Sigmoid colon (tissue), 7 donors: ENCODE results near the gene PRRT3. TPM values are rescaled to one million over a fixed set of nuclear protein-coding genes. Genes with fewer than 3 reads are reported as not detected.
"Not testable (repeated sequence)": the region's sequence is repeated elsewhere in the genome, so short reads cannot be mapped to it uniquely, and the experiment has no call there.

Source experiments
- DNase-seq: peaks from one replicate; pipeline ENCODE4 v3.0.0-alpha.2; 2019
- H3K27ac ChIP-seq, 4 donors: fragments of 200-600 bp; sonication (generic); one replicate each; pipeline ENCODE4 v1.5.1; 2016 to 2019; ENCODE audit warnings: mild to moderate bottlenecking in 1 of 4
- H3K27me3 ChIP-seq, 3 donors: fragments of 200-600 bp; sonication (generic); one replicate each; pipeline ENCODE4 v1.5.1; 2019; ENCODE audit warnings: mild to moderate bottlenecking in 1 of 3
- H3K36me3 ChIP-seq, 4 donors: fragments of 200-600 bp; sonication (generic); one replicate each; pipeline ENCODE4 v1.5.1; 2016 to 2019
- H3K4me1 ChIP-seq, 4 donors: fragments of 200-600 bp; sonication (generic); one replicate each; pipeline ENCODE4 v1.5.1; 2017 to 2019
- H3K4me3 ChIP-seq, 4 donors: fragments of 200-600 bp; sonication (generic); one replicate each; pipeline ENCODE4 v1.5.1; 2017 to 2019; ENCODE audit warnings: mild to moderate bottlenecking in 2 of 4, moderate library complexity in 1 of 4
- H3K9me3 ChIP-seq, 4 donors: fragments of 200-600 bp in 3 of 4; sonication (generic) in 3 of 4; one replicate each; pipeline versions ENCODE4 v1.5.1 to v1.6.1; 2013 to 2019
- CTCF ChIP-seq, 4 experiments: fragments of 450-650 bp in 3 of 4; fragments of 200-600 bp in 1 of 4; IDR thresholded peaks; one replicate each; pipeline ENCODE4 v1.5.1; 2016 to 2019; ENCODE audit warnings: antibody characterized with exemption in 4 of 4, mild to moderate bottlenecking in 3 of 4, moderate library complexity in 2 of 4
- EP300 ChIP-seq, 4 donors: sonication (generic); formaldehyde crosslinking; IDR thresholded peaks; one replicate each; pipeline ENCODE4 v1.6.1; 2017; ENCODE audit warnings: antibody characterized with exemption in 4 of 4
- POLR2A ChIP-seq, 2 donors: fragments of 450-650 bp; IDR thresholded peaks; one replicate each; pipeline ENCODE4 v1.6.1; 2016; ENCODE audit warnings: antibody characterized with exemption in 2 of 2, mild to moderate bottlenecking in 2 of 2, moderate library complexity in 2 of 2
- POLR2AphosphoS5 ChIP-seq, 4 donors: sonication (generic); formaldehyde crosslinking; IDR thresholded peaks; one replicate each; pipeline ENCODE4 v1.6.1; 2017; ENCODE audit warnings: antibody characterized with exemption in 4 of 4
- WGBS, 2 donors: extraction: QIAGEN DNeasy Blood & Tissue Kit; methylation state at CpG; one replicate each; pipeline ENCODE4 v1.1.7; 2013; 5-methylcytosine and 5-hydroxymethylcytosine counted together
- intact Hi-C: fragments of 100-400 bp; cut with DNase I; formaldehyde crosslinking; loops from one replicate; pipeline ENCODE4 v1.15.1; 2023
- polyA plus RNA-seq, 3 donors: library from polyadenylated mRNA; stranded (reverse); fragments of 200-250 nt; gene quantifications; one replicate each; pipeline ENCODE4 v1.2.3, GENCODE V29; 2013
- total RNA-seq, 4 donors: library from RNA; depleted of rRNA; stranded (reverse); fragments of >200 nt; gene quantifications; one replicate each; pipeline ENCODE4 v1.1.0, GENCODE V29; 2016
- donor health status: healthy with polysubstance abuse.
- donor health status: Bipolar disorder and iron deficiency.
- donor health status: healthy.

PRRT3 gene
- total and polyA plus RNA-seq, 7 donors, result 0.46 to 2.6 (median 1.5) TPM

- no peak for DNase-seq
- Histone ChIP-seq H3K27me3 (no peaks in the 10 kb centered on the region), H3K4me1 (peaks cover 0 to 11% (median 6%) of the 10 kb centered on the region in 4 donors), H3K27ac (no peak overlapping the region), H3K9me3 (no peaks in the 10 kb centered on the region), H3K36me3 (peaks cover 7 to 50% (median 21%) of the 10 kb centered on the region in 4 donors), H3K4me3 (no peak overlapping the region)
- 97 to 98% methylated on average over 10 of the region's 10 CpGs for WGBS, 2 donors
- intact Hi-C loops, result no loop called here
- TF ChIP-seq CTCF (IDR thresholded peaks at IDR 0.05) (no peak), EP300 (IDR thresholded peaks at IDR 0.05) (no peak), POLR2AphosphoS5 (IDR thresholded peaks at IDR 0.05) (no peak), POLR2A (IDR thresholded peaks at IDR 0.05) (no peak)
Observed at GRCh38 chr3:9940746-9941145, 11.5 kb downstream of the PRRT3 start.

- H3K9me3 ChIP-seq, H3K27ac ChIP-seq, intact Hi-C loops, H3K4me3 ChIP-seq, DNase-seq, H3K27me3 ChIP-seq: not testable (repeated sequence)
- H3K4me1 ChIP-seq, result peaks cover 0 to 14% (median 12%) of the 10 kb centered on the region in 4 donors
- peaks cover 7 to 50% (median 21%) of the 10 kb centered on the region in 4 donors for H3K36me3 ChIP-seq
- WGBS, 2 donors, result 97% methylated on average over 32 of the region's 32 CpGs
Observed at GRCh38 chr3:9939906-9940305, 12.3 kb downstream of the PRRT3 start.

- Histone ChIP-seq H3K27me3 (no peaks in the 10 kb centered on the region), H3K4me1 (peaks cover 0 to 22% (median 21%) of the 10 kb centered on the region in 4 donors), H3K9me3 (no peaks in the 10 kb centered on the region), H3K36me3 (peaks cover 7 to 45% (median 18%) of the 10 kb centered on the region in 4 donors), H3K27ac (no peak overlapping the region), H3K4me3 (no peak overlapping the region)
- intact Hi-C loops, result no loop called here
- DNase-seq, result no peak
- WGBS, 2 donors, result 95% methylated on average over 2 of the region's 2 CpGs
- TF ChIP-seq CTCF (IDR thresholded peaks at IDR 0.05) (no peak), POLR2A (IDR thresholded peaks at IDR 0.05) (no peak), EP300 (IDR thresholded peaks at IDR 0.05) (no peak), POLR2AphosphoS5 (IDR thresholded peaks at IDR 0.05) (no peak)
Observed at GRCh38 chr3:9938966-9939365, 13.2 kb downstream of the PRRT3 start.

GRCh38 chr3:9937486-9938238 lies 14.5 kb downstream of the PRRT3 start:
- Histone ChIP-seq H3K27me3 (no peaks in the 10 kb centered on the region), H3K4me3 (no peak overlapping the region), H3K4me1 (peaks cover 0 to 30% (median 27%) of the 10 kb centered on the region in 4 donors), H3K36me3 (peaks cover 7 to 34% (median 18%) of the 10 kb centered on the region in 4 donors), H3K27ac (no peak overlapping the region), H3K9me3 (no peaks in the 10 kb centered on the region)
- intact Hi-C loops, result no loop called here
- WGBS, 2 donors, result 95 to 97% methylated on average over 13 of the region's 13 CpGs
- no peak for DNase-seq
- TF ChIP-seq CTCF (IDR thresholded peaks at IDR 0.05) (no peak), EP300 (IDR thresholded peaks at IDR 0.05) (no peak), POLR2A (IDR thresholded peaks at IDR 0.05) (no peak), POLR2AphosphoS5 (IDR thresholded peaks at IDR 0.05) (no peak)

- DNase-seq, result no peak
- H3K4me1 ChIP-seq, result peaks cover 0 to 40% (median 35%) of the 10 kb centered on the region in 4 donors
- H3K27me3 ChIP-seq, result no peaks in the 10 kb centered on the region
- no peak for TF ChIP-seq POLR2A (IDR thresholded peaks at IDR 0.05)
- H3K36me3 ChIP-seq, result peaks cover 3 to 29% (median 16%) of the 10 kb centered on the region in 4 donors
- H3K9me3 ChIP-seq, result no peaks in the 10 kb centered on the region
- intact Hi-C loops, result no loop called here
- 90 to 94% methylated on average over 5 of the region's 5 CpGs for WGBS, 2 donors
- no peak overlapping the region for H3K27ac ChIP-seq
- H3K4me3 ChIP-seq, result no peak overlapping the region
Observed at GRCh38 chr3:9935966-9936510, 16.2 kb downstream of the PRRT3 start.
